HG03135 (cell line): ENCODE measurements around the gene NHS.
"Not testable (repeated sequence)": the region's sequence is repeated elsewhere in the genome, so short reads cannot be mapped to it uniquely, and the experiment has no call there.

Source experiments
- ATAC-seq: cut with Tn5 transposase; IDR thresholded peaks from one replicate; pipeline ENCODE4 v1.9.1; 2021; ENCODE audit warnings: mild to moderate bottlenecking, moderate library complexity; ENCODE audit not compliant: unreplicated experiment

NHS gene

GRCh38 chrX:17544821-17545220, 169.8 kb downstream of the NHS start:
- ATAC-seq: no peak

GRCh38 chrX:17546356-17546755, 171.4 kb downstream of the NHS start:
- ATAC-seq: no peak

DNA sequence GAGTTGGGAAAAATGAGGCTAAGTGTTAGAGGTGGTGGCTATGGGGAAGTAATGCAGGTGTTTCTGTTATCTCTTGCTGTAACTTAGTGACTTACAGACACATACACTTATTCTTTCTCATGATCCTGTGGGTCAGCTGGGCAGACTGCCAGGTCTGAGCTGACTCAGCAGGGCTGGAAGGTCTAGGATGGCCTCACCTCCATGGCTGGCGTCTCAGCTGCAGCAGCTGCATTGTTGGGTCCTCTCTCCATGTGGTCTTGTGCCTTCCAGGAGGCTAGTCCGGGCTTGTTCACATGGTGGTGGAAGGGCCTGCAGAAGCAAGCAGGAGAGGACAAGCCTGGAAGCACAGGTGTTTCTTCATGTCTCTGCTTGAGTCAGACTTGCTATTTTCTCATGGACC, 172.7 kb downstream of the NHS start:
- peak; percentile 57 for ATAC-seq

DNA sequence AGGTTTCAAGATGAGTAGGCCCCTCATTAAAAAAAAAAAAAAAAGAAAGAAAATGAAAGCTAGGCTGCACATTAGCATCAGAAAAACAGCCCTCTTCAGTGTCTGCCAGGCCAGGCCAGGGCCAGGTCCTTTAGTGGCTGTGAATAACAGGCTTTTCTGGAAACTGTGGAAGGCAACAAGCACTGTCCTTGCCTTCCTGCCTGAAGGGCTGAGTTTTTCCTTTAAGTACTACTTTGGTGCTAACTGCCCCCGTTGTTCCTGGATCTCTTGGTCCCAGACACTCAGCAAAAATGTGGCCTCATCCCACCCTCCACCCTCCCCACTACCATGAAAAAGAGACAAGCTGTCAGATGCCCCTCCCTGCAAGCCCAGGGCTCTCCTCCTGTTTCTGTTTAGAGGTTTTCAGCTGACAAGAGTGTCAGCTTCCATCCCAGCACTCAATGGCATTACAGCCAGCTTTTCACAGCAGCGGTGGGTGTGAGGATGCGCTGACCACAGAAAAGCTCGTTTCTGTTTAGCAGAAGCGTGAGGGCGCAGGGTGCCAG, 174.2 kb downstream of the NHS start:
- ATAC-seq: no peak

DNA sequence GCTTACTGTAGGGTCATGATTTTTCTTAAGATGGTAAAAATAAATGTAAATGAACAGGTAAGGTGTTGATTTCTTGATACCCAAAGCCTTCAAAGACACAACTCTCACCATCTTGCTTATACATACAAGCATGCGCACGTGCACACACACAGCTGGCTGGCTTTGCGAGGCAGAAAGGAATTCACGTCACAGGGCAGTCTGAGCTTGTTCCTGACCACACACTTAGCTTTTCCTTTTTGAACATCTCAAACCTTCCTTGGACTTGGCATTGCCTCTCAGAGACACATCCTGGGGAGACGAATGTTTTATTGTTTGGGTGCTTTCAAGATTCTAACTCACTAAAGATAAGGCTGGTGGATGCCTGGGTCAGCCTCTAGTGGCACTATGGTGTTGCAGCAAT, 175.0 kb downstream of the NHS start:
- ATAC-seq: no peak

- no peak for ATAC-seq
Observed at GRCh38 chrX:17552044-17552650, 177.1 kb downstream of the NHS start.

GRCh38 chrX:17553469-17553868, 178.5 kb downstream of the NHS start:
- no peak for ATAC-seq

DNA sequence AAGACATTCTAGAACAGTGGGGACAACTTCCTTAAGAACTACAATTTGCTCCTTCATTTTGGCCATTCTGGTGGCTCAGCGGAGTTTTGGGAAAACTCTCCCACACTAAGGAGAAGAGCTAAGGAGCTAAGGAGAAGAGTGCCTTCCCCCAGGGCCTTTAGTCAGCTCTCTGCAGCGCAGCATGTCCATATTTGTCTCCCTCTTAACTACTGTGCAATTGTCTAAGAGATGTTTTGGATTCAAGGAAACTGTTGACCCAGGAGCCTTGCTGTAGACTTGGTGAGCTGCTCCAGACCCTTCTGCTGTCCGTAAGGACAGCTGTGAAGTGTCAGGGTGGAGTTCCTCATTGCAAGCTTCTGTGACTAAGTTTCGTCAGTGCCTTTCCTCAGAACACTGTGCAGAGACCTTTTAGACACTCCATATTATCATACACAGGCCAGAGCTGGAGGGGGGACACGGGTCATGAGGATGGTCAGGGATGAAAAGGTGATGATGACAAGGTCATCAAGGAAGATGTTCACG, 179.0 kb downstream of the NHS start:
- ATAC-seq: no peak

DNA sequence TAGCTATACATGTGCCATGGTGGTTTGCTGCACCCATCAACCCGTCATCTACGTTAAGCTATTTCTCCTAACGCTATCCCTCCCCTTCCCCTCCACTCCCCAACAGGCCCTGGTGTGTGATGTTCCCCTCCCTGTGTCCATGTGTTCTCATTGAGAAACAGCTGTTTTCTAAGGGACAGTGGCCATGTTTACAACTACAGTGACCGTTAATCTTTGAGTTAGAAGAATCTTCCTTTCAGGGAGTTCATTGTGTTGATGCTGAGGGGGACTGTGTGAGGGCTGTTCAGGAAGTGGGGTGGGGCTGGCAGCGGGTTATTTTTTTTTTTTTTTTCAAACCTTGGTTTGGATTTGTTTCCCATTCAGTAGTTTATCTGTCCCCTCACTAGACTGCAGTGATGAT, 179.9 kb downstream of the NHS start:
- no peak for ATAC-seq

GRCh38 chrX:17555846-17556245, 180.8 kb downstream of the NHS start:
- no peak for ATAC-seq

GRCh38 chrX:17559728-17560379, 184.9 kb downstream of the NHS start:
- ATAC-seq: no peak

- ATAC-seq: no peak
Observed at GRCh38 chrX:17560385-17560784, 185.4 kb downstream of the NHS start.

DNA sequence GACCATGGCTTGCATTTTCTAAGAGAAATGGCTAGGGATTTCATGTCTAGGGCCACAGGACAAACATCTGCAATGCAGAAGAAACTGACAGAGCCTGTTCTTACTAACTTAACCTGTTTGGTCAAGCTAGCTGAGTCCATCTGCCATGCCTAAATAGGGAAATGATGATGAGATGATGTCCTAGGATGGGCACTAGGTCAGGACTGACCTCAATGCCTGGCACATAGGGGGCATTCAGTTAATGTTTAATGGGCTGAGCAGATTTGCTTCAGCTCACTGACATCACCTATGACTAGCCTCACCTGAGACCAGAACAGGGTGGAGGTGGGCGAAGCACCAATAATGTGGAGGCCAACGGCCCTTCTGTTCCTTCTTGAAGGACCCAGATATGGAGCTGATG, 188.1 kb downstream of the NHS start:
- ATAC-seq: no peak

GRCh38 chrX:17563515-17563914, 188.5 kb downstream of the NHS start:
- no peak for ATAC-seq

DNA sequence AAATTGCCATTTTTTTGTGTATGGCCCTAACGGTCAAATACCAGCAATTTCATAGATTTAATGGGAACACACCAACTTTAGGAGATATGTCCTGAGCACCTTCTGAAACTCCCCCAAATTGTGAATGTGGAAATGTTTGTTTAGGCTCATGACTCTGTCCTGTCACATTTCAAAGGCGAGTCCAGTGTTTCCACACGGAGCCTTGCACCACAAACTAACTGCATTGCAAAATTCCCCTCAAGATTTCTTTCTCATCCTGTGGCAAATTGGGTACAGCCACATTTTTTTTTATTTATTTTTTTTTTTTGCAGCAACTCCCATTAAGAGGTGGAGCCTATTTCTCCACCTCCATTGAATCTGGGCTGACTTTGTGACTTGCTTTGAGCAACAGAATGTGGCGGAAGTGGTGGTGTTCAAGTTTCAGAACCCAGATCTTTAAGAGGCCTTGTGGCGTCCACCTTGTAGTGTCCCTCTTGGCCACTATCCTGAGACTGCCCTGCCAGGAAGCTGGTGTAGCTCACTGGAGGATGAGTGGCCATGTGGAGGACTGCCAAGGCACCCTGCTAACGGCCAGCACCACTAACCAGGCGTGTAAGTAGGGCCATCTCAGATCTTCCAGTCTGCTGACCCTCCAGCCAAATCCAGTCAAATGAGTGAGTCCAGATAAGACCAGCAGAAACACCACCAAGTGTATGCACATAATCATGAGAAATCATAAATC, 189.8 kb downstream of the NHS start:
- ATAC-seq: no peak

- ATAC-seq: no peak
Observed at GRCh38 chrX:17566740-17567139, 191.7 kb downstream of the NHS start.

GRCh38 chrX:17567187-17567586, 192.2 kb downstream of the NHS start:
- ATAC-seq: no peak

DNA sequence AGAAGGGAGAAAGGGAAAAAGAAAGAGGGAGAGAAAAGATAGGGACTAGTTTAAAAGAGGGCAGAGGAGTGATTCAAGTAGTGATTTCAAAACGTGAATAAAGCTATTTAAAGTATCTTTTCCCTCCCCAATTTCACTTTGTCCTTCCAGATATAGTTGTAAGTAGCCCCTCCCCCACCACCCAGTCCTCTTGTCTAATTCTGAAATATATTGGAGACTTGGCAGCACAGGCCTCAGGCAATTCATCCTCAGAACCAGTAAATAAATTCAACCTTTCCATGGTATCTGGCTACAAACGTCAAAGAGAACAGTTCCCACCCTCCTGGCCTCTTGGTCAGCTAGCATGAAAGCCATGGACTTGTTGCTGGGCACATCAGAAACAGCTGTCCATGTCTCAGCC, 192.8 kb downstream of the NHS start:
- ATAC-seq: no peak

- ATAC-seq: not testable (repeated sequence)
Observed at GRCh38 chrX:17568804-17569203, 193.8 kb downstream of the NHS start.

- no peak for ATAC-seq
Observed at GRCh38 chrX:17579026-17579425, 204.0 kb downstream of the NHS start.

GRCh38 chrX:17580539-17581152, 205.6 kb downstream of the NHS start:
- ATAC-seq: no peak
